Gastroesophageal sphincter (tissue), 4 donors: Measurements from ENCODE around the gene PLAGL1. TPM values are rescaled to one million over a fixed set of nuclear protein-coding genes. Genes with fewer than 3 reads are reported as not detected.

Source experiments
- ATAC-seq: fragments of 150-250 bp; one replicate; pipeline ENCODE4 v1.9.1; 2016; ENCODE audit warnings: mild to moderate bottlenecking, moderate library complexity
- H3K27ac ChIP-seq, 4 donors: fragments of 200-600 bp; sonication (generic) in 3 of 4; 1 replicate in 3 of 4; 2 replicates in 1 of 4; pipeline ENCODE4 v1.5.1; 2016 to 2019
- H3K27me3 ChIP-seq: fragments of 200-600 bp; sonication (generic); one replicate; pipeline ENCODE4 v1.5.1; 2019
- H3K36me3 ChIP-seq, 2 donors: fragments of 200-600 bp; sonication (generic); one replicate each; pipeline ENCODE4 v1.5.1; 2019; ENCODE audit warnings: control low read depth in 1 of 2
- H3K4me1 ChIP-seq, 3 donors: fragments of 200-600 bp; sonication (generic); 1 replicate in 2 of 3; 2 replicates in 1 of 3; pipeline ENCODE4 v1.5.1; 2016 to 2019; ENCODE audit warnings: control low read depth in 2 of 3
- H3K4me3 ChIP-seq, 2 donors: fragments of 200-600 bp; sonication (generic); one replicate each; pipeline ENCODE4 v1.5.1; 2019; ENCODE audit warnings: mild to moderate bottlenecking in 1 of 2, moderate library complexity in 1 of 2
- H3K9me3 ChIP-seq, 3 donors: fragments of 200-600 bp; sonication (generic); one replicate each; pipeline ENCODE4 v1.5.1; 2017 to 2019; ENCODE audit warnings: control low read depth in 2 of 3
- CTCF ChIP-seq, 4 experiments: fragments of 200-600 bp in 2 of 4; fragments of 450-650 bp in 2 of 4; sonication (generic) in 1 of 4; IDR thresholded peaks; one replicate each; pipeline ENCODE4 v1.5.1; 2017 to 2019; ENCODE audit warnings: antibody characterized with exemption in 4 of 4, mild to moderate bottlenecking in 2 of 4, moderate library complexity in 2 of 4
- EP300 ChIP-seq: sonication (generic); formaldehyde crosslinking; IDR thresholded peaks from one replicate; pipeline ENCODE4 v1.6.1; 2017; ENCODE audit warnings: antibody characterized with exemption, mild to moderate bottlenecking
- POLR2A ChIP-seq, 2 donors: fragments of 450-650 bp; IDR thresholded peaks; one replicate each; pipeline ENCODE4 v1.6.1; 2017; ENCODE audit warnings: antibody characterized with exemption in 2 of 2, mild to moderate bottlenecking in 2 of 2, moderate library complexity in 1 of 2
- POLR2AphosphoS5 ChIP-seq: sonication (generic); formaldehyde crosslinking; IDR thresholded peaks from one replicate; pipeline ENCODE4 v1.6.1; 2017; ENCODE audit warnings: antibody characterized with exemption
- WGBS, 2 donors: methylation state at CpG; one replicate each; pipeline ENCODE4 v1.1.5; 2018; ENCODE audit warnings: low coverage in 1 of 2; 5-methylcytosine and 5-hydroxymethylcytosine counted together
- total RNA-seq, 4 donors: library from RNA; depleted of rRNA; stranded (reverse); fragments of >200 nt; gene quantifications; one replicate each; pipeline ENCODE4 v1.1.0, GENCODE V29; 2016

The PLAGL1 gene
- total RNA-seq, 4 donors from 2014 or later, result 13.2 to 26.3 (median 17.5) TPM

DNA sequence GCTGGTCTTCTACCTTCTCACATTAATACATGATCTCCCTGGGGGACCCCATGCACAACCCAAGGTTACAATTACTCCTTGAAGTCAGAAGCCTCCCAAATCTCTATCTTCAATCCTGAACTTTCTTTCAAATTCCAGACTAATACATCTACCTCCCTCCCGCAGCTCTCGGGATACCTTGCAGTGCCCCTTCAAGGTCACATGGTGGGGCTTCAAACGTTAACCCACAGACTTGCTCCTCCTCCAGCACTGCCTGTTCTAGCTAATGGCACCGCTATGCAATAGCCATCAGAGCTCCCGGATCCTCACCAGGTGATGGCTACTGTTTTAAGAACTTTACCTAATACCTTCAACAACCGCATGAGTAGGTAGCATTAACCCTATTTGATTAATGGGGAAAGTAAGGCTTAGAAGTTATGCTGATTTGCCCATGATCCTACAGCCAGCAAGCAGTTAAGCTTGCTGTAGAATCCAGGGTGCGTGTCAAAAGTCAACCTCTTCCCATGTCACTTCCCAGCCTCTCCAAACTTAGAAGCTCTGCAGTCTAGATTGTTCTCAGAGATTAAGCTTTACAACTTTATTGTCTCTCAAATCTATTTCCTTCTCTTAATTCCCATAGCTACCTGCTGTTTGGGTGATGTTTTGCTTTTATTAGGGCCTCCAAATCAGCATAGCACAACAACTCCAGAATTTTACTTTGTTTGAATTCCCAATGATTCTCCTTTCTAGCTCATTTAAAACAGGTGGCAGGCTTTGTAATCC lies 44.7 kb downstream of the PLAGL1 start:
- peaks cover 0 to 17% of the 10 kb centered on the region in 2 donors for H3K36me3 ChIP-seq
- H3K9me3 ChIP-seq, result no peaks in the 10 kb centered on the region
- WGBS, 2 donors, result 63 to 74% methylated on average over 4 to 6 of the region's 7 CpGs
- H3K4me1 ChIP-seq, result peaks cover 0 to 24% (median 0%) of the 10 kb centered on the region in 3 donors
- TF ChIP-seq EP300 (no peak), POLR2A (IDR thresholded peaks at IDR 0.05) (no peak), CTCF (IDR thresholded peaks at IDR 0.05) (no peak), POLR2AphosphoS5 (no peak)
- H3K4me3 ChIP-seq, result no peak overlapping the region
- no peak for ATAC-seq
- no peaks in the 10 kb centered on the region for H3K27me3 ChIP-seq
- H3K27ac ChIP-seq, result no peak overlapping the region

GRCh38 chr6:143961886-143962878 lies 45.9 kb downstream of the PLAGL1 start:
- H3K27ac ChIP-seq, result no peak overlapping the region
- 45 to 52% methylated on average over 12 of the region's 12 CpGs for WGBS, 2 donors
- peak; percentile 56 for ATAC-seq

DNA sequence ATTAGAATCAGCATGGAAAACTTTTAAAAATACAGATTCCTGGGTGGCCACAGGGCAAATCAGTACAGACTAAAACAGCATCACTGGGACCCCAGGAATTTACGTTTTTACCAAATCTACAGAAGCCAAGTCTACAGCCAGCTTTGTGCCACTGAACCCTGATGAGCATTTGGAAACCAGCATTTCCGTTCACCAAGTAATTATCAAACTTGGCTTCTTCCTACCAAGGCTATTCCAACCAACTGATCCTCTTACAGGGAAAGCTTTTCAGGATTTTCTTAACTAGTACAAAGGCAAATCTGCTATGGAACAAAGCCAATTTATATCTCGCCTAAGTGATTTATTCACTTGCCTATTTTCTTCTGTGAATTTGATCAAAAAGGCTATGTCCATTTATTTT lies 47.0 kb downstream of the PLAGL1 start:
- WGBS, 2 donors, result 68 to 86% methylated on average over 3 of the region's 3 CpGs
- H3K4me1 ChIP-seq, result peaks cover 0 to 24% (median 0%) of the 10 kb centered on the region in 3 donors

More at GRCh38 chr6:143961886-143962878, 45.9 kb downstream of the PLAGL1 start:
- Histone ChIP-seq H3K4me3 (no peak overlapping the region), H3K27me3 (no peaks in the 10 kb centered on the region), H3K36me3 (peaks cover 0 to 17% of the 10 kb centered on the region in 2 donors), H3K4me1 (peaks cover 0 to 24% (median 0%) of the 10 kb centered on the region in 3 donors), H3K9me3 (no peaks in the 10 kb centered on the region)
- TF ChIP-seq CTCF (IDR thresholded peaks at IDR 0.05) (peak in 3 of 4 experiments; percentile 32 to 40 (median 36)), EP300 (no peak)

GRCh38 chr6:143959927-143960326 lies 48.1 kb downstream of the PLAGL1 start:
- WGBS, 2 donors, result 60 to 79% methylated on average over 2 to 3 of the region's 4 CpGs
- H3K4me3 ChIP-seq, result no peak overlapping the region
- H3K4me1 ChIP-seq, result peaks cover 0 to 24% (median 0%) of the 10 kb centered on the region in 3 donors
- H3K9me3 ChIP-seq, result no peaks in the 10 kb centered on the region
- no peak for TF ChIP-seq CTCF (IDR thresholded peaks at IDR 0.05)
- no peak for TF ChIP-seq EP300
- TF ChIP-seq POLR2AphosphoS5, result no peak
- no peak for TF ChIP-seq POLR2A (IDR thresholded peaks at IDR 0.05)
- ATAC-seq, result no peak
- H3K27me3 ChIP-seq, result no peaks in the 10 kb centered on the region
- H3K36me3 ChIP-seq, result peaks cover 0 to 15% of the 10 kb centered on the region in 2 donors
- no peak overlapping the region for H3K27ac ChIP-seq

More for the DNA sequence above, 47.0 kb downstream of the PLAGL1 start:
- Histone ChIP-seq H3K27me3 (no peaks in the 10 kb centered on the region), H3K36me3 (peaks cover 0 to 17% of the 10 kb centered on the region in 2 donors), H3K27ac (no peak overlapping the region), H3K9me3 (no peaks in the 10 kb centered on the region), H3K4me3 (no peak overlapping the region)
- ATAC-seq, result no peak
- TF ChIP-seq POLR2A (IDR thresholded peaks at IDR 0.05) (no peak), CTCF (IDR thresholded peaks at IDR 0.05) (no peak), POLR2AphosphoS5 (no peak), EP300 (no peak)
